ENCODE results near the gene TRPC4.
"Not testable (repeated sequence)": the region's sequence is repeated elsewhere in the genome, so short reads cannot be mapped to it uniquely, and the experiment has no call there.

The TRPC4 gene

GRCh38 chr13:37596805-37597204 lies 272.8 kb downstream of the TRPC4 start:
- no peak for DNase-seq

GRCh38 chr13:37595162-37595561 lies 274.4 kb downstream of the TRPC4 start:
- no peak for DNase-seq

GRCh38 chr13:37594550-37594949 lies 275.0 kb downstream of the TRPC4 start:
- no peak for DNase-seq

- DNase-seq: not testable (repeated sequence)
Observed at GRCh38 chr13:37589381-37589780, 280.2 kb downstream of the TRPC4 start.

GRCh38 chr13:37587236-37587635 lies 282.3 kb downstream of the TRPC4 start:
- DNase-seq: no peak
